GM15510 (cell line): ENCODE data around the gene ATP13A5.

Experiments
- POLR2A ChIP-seq: IDR thresholded peaks from 3 replicates; pipeline ENCODE4 v1.6.1; 2011; ENCODE audit warnings: borderline replicate concordance; ENCODE audit not compliant: insufficient read length; ENCODE audit errors: extremely low read depth

The ATP13A5 gene

GRCh38 chr3:193301433-193301832 is 77.1 kb downstream of the ATP13A5 start:
- TF ChIP-seq POLR2A = no peak

DNA sequence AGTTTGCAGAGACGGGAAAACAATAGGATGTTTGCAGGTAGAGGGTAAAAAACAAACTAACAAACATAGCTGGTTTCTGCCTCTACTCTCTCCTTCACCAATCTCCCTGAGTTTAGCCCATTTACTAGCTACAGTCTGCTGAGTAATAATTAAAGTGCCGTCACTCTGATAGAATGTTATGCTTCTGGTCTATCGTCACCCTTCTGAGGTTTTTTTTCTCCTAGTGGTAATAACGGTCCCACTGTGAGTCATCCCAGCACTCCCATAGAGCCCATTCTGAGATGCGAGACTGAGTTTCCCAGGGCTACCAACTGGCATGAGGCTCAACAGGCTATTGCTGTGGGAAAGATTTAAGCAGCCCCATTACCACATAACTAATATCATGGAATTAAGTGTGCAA is 81.1 kb downstream of the ATP13A5 start:
- no peak for TF ChIP-seq POLR2A

DNA sequence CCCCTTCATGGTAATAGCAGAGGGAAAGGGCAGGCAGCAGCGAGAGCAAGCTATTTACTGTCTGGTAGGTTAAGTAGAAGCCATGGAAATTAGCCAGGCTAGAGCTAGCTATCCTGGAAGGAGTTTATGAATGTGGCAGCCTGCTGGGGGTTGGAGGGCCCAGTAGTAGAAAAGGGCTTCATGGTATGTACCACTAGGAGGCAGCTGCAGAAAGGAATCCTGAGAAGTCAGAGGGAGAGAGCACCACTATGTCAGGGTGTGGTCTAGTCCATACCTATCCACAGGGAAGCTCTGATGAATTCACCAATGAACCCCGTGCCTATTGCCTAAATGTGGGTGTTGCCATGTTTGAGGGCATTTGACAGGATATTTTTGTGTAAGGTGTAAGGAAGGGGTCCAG is 82.6 kb downstream of the ATP13A5 start:
- TF ChIP-seq POLR2A = no peak

- TF ChIP-seq POLR2A = no peak
Observed at GRCh38 chr3:193292386-193292785, 86.2 kb downstream of the ATP13A5 start.

- TF ChIP-seq POLR2A = no peak
Observed at GRCh38 chr3:193271101-193271840, 107.3 kb downstream of the ATP13A5 start.

GRCh38 chr3:193270451-193270850 is 108.1 kb downstream of the ATP13A5 start:
- no peak for TF ChIP-seq POLR2A

GRCh38 chr3:193269343-193270028 is 109.1 kb downstream of the ATP13A5 start:
- no peak for TF ChIP-seq POLR2A

DNA sequence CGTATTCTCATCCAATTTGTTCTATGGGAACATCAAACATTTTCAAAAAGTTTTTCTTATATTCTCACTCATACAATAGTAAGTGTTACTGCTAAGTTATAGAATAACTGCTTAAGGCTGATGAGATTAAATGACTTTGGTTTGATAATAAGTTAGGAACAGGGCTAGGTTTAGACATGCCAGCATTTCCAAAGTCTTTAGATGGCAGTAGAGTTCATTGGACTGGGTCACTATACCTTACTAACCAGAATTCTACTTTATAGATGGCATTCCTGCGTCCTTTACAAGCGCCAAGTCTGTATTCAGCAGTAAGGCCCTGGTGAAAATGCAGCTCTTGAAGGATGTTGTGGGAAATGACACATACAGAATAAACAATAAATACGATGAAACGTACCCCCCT is 115.8 kb downstream of the ATP13A5 start:
- no peak for TF ChIP-seq POLR2A

- no peak for TF ChIP-seq POLR2A
Observed at GRCh38 chr3:193261970-193262369, 116.6 kb downstream of the ATP13A5 start.

- TF ChIP-seq POLR2A = no peak
Observed at GRCh38 chr3:193253986-193254660, 124.4 kb downstream of the ATP13A5 start.

DNA sequence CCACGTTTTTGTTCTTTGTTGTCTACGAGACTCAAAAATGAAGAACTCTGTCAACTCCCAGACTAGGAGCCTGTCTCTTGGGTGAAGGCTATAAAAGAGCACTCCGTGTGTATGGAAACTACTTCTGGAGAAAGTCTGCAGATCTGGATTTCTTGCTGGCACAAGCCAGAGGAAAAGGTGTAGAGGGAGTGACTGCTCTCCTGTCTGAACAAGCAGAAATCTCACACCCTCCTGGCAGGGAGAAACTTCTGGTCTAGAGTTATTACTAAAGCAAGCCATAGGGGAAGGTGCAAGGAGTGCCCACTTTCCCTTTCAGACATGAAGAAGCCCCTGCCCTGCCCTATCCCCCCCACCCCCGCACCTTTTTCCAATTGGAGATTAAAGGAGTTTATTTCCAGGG is 128.1 kb downstream of the ATP13A5 start:
- TF ChIP-seq POLR2A = no peak

- TF ChIP-seq POLR2A = no peak
Observed at GRCh38 chr3:193248848-193249468, 129.6 kb downstream of the ATP13A5 start.

DNA sequence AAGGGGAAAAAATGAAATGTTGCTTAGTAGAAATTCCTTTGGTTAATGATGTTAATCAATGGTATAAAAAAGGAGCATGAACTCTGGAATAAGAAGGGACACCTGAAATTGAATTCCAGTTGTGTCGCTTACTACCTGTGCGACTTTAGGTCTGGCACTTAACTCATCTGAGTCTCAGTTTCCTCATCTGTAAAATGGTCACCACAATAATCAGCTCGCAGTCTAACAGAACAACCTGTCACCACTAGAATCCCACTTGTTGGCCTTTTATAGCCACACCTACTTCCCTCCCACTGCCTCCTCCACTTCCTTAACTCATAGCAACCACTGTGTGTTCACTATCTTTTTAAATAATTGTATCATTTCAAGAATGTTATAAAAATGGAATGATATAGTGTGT is 135.0 kb downstream of the ATP13A5 start:
- TF ChIP-seq POLR2A = no peak

DNA sequence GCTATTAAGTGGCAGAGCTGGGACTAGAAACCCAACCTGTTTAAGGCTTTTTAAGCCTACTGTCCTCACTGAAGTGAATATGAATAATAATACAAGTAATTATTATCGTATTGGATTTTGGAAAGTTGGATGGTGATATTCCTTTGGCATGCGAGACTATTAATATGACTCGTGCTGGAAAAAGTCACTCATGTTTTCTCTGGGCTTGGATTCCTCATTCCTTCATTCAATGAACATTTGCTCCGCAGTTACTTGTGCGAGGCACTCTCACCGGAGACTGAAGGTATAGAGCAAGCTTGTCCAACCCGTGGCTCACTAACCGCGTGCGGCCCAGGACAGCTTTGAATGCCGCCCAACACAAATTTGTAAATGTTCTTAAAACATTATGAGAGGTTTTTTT is 136.8 kb downstream of the ATP13A5 start:
- no peak for TF ChIP-seq POLR2A
